ENCODE data around the gene TTYH2. TPM values are rescaled to one million over a fixed set of nuclear protein-coding genes. Genes with fewer than 3 reads are reported as not detected.

The TTYH2 gene
- total and polyA plus RNA-seq, 10 donors, result 2.7 to 22.7 (median 17.7) TPM

DNA sequence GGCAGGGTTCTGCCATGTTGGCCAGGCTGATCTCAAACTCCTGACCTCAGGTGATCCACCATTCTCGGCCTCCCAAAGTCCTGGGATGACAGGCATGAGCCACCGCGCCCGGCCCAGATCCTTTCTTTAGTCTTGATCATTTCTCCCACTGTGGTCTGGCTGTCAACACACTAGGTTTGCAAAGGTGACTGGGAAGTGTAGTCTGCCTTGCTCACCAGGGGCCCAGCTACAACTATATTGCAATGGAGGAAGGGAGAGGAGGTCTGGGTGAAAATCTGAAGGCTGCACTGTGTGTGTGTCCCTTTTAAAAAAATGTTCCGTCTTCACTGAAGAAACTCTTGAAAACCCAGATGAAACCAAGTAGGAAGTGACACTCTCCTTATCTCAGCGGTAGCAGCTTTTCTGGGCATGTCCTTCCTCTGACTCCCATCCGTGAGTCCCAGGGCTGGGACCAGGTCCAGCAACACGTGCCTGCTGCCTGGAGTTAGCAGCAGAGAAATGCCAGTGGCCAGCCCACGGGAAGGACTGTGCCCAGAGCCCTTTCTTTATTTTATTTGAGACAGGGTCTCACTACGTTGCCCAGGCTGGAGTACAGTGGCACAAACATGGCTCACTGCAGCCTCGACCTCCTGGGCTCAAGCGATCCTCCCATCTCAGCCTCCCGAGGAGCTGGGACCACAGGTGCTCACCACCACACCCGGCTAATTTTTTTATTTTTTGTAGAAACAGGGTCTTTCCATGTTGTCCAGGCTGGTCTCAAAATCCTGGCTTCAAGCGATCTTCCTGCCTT lies 94.8 kb downstream of the TTYH2 start:
- TF ChIP-seq POLR2AphosphoS5 (IDR thresholded peaks at IDR 0.05) (peak; percentile 27 to 85 (median 83)), POLR2A (IDR thresholded peaks at IDR 0.05) (no peak)
- TF ChIP-seq, protein P1, sequence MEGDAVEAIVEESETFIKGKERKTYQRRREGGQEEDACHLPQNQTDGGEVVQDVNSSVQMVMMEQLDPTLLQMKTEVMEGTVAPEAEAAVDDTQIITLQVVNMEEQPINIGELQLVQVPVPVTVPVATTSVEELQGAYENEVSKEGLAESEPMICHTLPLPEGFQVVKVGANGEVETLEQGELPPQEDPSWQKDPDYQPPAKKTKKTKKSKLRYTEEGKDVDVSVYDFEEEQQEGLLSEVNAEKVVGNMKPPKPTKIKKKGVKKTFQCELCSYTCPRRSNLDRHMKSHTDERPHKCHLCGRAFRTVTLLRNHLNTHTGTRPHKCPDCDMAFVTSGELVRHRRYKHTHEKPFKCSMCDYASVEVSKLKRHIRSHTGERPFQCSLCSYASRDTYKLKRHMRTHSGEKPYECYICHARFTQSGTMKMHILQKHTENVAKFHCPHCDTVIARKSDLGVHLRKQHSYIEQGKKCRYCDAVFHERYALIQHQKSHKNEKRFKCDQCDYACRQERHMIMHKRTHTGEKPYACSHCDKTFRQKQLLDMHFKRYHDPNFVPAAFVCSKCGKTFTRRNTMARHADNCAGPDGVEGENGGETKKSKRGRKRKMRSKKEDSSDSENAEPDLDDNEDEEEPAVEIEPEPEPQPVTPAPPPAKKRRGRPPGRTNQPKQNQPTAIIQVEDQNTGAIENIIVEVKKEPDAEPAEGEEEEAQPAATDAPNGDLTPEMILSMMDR (IDR thresholded peaks at IDR 0.05 in 8 of 11, conservative IDR thresholded peaks at IDR 0.05 in 3 of 11), result no peak
- intact Hi-C loops (cut with DNase I; ENCODE audit: low total_unique reads), result no loop called here
- 36 to 45% (median 37%) methylated on average over 15 of the region's 15 CpGs for WGBS, 5 donors
- Histone ChIP-seq H3K9me3 (peaks cover 0 to 24% (median 9%) of the 10 kb centered on the region in 8 donors), H3K4me3 (no peak overlapping the region), H3K27ac (peak overlapping the region in 7 of 8 donors; percentile 29 to 76 (median 68)), H3K36me3 (peaks cover 0 to 16% (median 0%) of the 10 kb centered on the region in 6 donors), H3K27me3 (replicated peaks in 1 of 7) (peaks cover 0 to 37% (median 0%) of the 10 kb centered on the region in 7 donors), H3K4me1 (peaks cover 0 to 47% (median 14%) of the 10 kb centered on the region in 6 donors)
- peak; percentile 85 for DNase-seq

DNA sequence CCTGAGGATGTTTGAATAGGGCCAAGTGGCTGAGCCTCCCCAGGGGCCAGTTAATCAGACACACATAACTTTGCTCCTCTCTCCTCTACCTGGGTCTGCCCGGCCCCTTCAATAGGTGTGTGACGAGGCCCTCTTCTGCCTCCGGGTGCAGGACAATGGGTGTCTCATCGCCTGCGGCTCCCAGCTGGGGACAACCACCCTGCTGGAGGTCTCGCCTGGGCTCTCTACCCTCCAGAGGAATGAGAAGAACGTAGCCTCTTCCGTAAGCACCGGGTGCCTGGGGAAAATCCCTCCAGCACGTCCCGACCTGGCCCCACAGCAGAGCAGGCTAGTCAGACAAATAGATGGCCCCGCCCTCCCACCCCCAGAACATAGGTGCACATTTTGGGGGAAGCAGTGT lies 96.5 kb downstream of the TTYH2 start:
- intact Hi-C loops (cut with DNase I; ENCODE audit: low total_unique reads), result no loop called here
- peak overlapping the region in 5 of 8 donors; percentile 23 to 72 (median 36) for H3K27ac ChIP-seq
- 67 to 76% (median 69%) methylated on average over 7 to 12 of the region's 12 CpGs; no CpG with 5 or more reads in 1 of the 5 donors for WGBS, 5 donors

More for the DNA sequence above, 96.5 kb downstream of the TTYH2 start:
- Histone ChIP-seq H3K36me3 (peaks cover 0 to 16% (median 0%) of the 10 kb centered on the region in 6 donors), H3K4me1 (peaks cover 0 to 64% (median 19%) of the 10 kb centered on the region in 6 donors), H3K27me3 (replicated peaks in 1 of 7) (peaks cover 0 to 37% (median 0%) of the 10 kb centered on the region in 7 donors), H3K4me3 (no peak overlapping the region), H3K9me3 (peaks cover 0 to 19% (median 8%) of the 10 kb centered on the region in 8 donors)
- no peak for DNase-seq
- TF ChIP-seq POLR2AphosphoS5 (IDR thresholded peaks at IDR 0.05) (no peak), POLR2A (IDR thresholded peaks at IDR 0.05) (no peak)
- TF ChIP-seq, protein P1 (IDR thresholded peaks at IDR 0.05 in 8 of 11, conservative IDR thresholded peaks at IDR 0.05 in 3 of 11), result no peak

Other genes with a start within 250 kb of the TTYH2 start
- gene RPL38, start 9.9 kb upstream of the TTYH2 start, total RNA-seq, result 1,000 to 10,000 TPM in 1 of 7 donors, 100 to 1,000 TPM in 6; 311 to 1,013 (median 730) TPM
- gene RPL38, start 9.9 kb upstream of the TTYH2 start, polyA plus RNA-seq, result 1,000 to 10,000 TPM; 2,252 to 3,463 (median 3,460) TPM
- under 1 TPM in 3 of 7 donors, not detected in 4; 0.23 to 0.67 (median 0.29) TPM for gene DNAI2, start 60.7 kb downstream of the TTYH2 start, total RNA-seq
- under 1 TPM in 2 of 3 donors, not detected in 1; 0.35 to 0.72 TPM for gene DNAI2, start 60.7 kb downstream of the TTYH2 start, polyA plus RNA-seq
- gene KIF19, start 112.7 kb downstream of the TTYH2 start, total RNA-seq, result 10 to 100 TPM; 15.9 to 48.2 (median 24.1) TPM
- gene KIF19, start 112.7 kb downstream of the TTYH2 start, polyA plus RNA-seq, result 10 to 100 TPM in 2 of 3 donors, 1 to 10 TPM in 1; 5.7 to 22.8 (median 13.3) TPM
- gene BTBD17, start 148.3 kb downstream of the TTYH2 start, total RNA-seq, result under 1 TPM in 1 of 7 donors, not detected in 6; 0.51 TPM
- gene BTBD17, start 148.3 kb downstream of the TTYH2 start, polyA plus RNA-seq, result under 1 TPM in 1 of 3 donors, not detected in 2; 0.06 TPM
- 1 to 10 TPM in 6 of 7 donors, under 1 TPM in 1; 0.85 to 3.1 (median 2.2) TPM for gene GPR142, start 153.9 kb downstream of the TTYH2 start, total RNA-seq
- under 1 TPM; 0.09 to 0.93 (median 0.18) TPM for gene GPR142, start 153.9 kb downstream of the TTYH2 start, polyA plus RNA-seq
- gene GPRC5C, start 218.5 kb downstream of the TTYH2 start, total RNA-seq, result 10 to 100 TPM; 24.1 to 70.0 (median 36.6) TPM
- 10 to 100 TPM; 11.0 to 19.7 (median 18.9) TPM for gene GPRC5C, start 218.5 kb downstream of the TTYH2 start, polyA plus RNA-seq